ENCODE results near the gene TCIRG1. TPM values are rescaled to one million over a fixed set of nuclear protein-coding genes. Genes with fewer than 3 reads are reported as not detected.

Gene TCIRG1
- total and polyA plus RNA-seq, 4 donors: 32.2 to 96.1 (median 44.5) TPM

GRCh38 chr11:68002575-68002937 lies 36.3 kb upstream of the TCIRG1 start (continued):
- TF ChIP-seq CTCF (IDR thresholded peaks at IDR 0.05; ENCODE audit: low read depth, low read length, missing input control) (no peak), JUND (IDR thresholded peaks at IDR 0.05) (no peak), MAX (IDR thresholded peaks at IDR 0.05) (no peak), GABPA (IDR thresholded peaks at IDR 0.05 in 1 of 2, conservative IDR thresholded peaks at IDR 0.05 in 1 of 2) (no peak), FOXA2 (IDR thresholded peaks at IDR 0.05) (no peak)
- TF ChIP-seq, protein P1, sequence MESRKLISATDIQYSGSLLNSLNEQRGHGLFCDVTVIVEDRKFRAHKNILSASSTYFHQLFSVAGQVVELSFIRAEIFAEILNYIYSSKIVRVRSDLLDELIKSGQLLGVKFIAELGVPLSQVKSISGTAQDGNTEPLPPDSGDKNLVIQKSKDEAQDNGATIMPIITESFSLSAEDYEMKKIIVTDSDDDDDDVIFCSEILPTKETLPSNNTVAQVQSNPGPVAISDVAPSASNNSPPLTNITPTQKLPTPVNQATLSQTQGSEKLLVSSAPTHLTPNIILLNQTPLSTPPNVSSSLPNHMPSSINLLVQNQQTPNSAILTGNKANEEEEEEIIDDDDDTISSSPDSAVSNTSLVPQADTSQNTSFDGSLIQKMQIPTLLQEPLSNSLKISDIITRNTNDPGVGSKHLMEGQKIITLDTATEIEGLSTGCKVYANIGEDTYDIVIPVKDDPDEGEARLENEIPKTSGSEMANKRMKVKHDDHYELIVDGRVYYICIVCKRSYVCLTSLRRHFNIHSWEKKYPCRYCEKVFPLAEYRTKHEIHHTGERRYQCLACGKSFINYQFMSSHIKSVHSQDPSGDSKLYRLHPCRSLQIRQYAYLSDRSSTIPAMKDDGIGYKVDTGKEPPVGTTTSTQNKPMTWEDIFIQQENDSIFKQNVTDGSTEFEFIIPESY (IDR thresholded peaks at IDR 0.05): no peak

DNA sequence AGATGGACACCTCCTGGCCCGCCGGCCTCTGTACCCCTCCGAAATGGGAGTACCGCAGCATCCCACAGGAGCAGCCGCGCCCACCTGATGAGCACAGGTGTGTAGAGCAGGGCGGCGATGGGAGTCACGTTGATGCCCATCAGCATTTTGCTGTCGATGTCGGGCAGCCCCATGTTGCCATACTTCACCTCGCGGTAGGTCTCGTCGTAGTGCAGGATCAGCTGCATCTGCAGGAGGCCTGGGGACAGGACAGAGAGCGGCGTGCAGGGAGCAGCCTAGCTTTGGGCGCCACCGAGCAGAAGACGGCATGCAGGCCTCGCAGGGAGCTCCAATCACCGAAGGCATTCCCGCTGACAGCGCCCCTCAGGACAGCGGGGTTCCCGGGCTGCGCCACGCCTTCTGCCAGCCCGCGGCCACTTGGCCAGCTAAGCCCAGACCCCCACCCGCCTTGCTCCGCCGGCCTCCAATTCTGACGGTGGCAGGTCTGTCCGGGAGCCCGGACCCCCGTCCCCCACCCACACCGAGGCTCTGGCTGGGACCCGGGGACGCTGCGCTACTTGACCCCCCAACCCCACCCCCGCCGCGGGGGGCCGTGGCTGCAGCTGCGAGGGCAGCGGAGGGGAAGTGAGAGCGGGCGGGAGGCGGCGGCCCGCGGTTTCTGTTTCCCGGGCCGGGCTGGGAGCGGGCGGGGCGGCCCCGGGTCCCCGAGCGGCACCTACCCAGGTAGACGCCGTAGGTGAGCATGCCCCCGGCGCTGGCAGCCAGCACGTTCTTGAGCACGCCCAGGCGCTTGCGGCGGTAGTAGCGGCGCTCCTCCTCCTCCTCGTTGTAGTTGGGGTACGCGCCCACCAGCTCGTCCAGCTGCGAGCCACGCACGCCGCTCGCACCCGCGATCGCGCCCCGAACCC lies 35.6 kb upstream of the TCIRG1 start:
- H3K4me1 ChIP-seq (ENCODE audit: control insufficient read depth in 4 of 4, insufficient read depth in 4 of 4, low read length in 3 of 4): peaks cover 0 to 7% (median 3%) of the 10 kb centered on the region in 4 donors
- H3K4me3 ChIP-seq (ENCODE audit: low read depth in 1 of 3, low read length in 3 of 3): peak overlapping the region in 2 of 3 donors; percentile 66 to 83
- no peaks in the 10 kb centered on the region for H3K9me3 ChIP-seq (ENCODE audit: control insufficient read depth in 4 of 4, low read length in 3 of 4)
- H3K36me3 ChIP-seq (ENCODE audit: control insufficient read depth in 4 of 4, insufficient read depth in 3 of 4, low read depth in 1 of 4, low read length in 3 of 4): peaks cover 0 to 2% (median 0%) of the 10 kb centered on the region in 4 donors
- H3K27ac ChIP-seq (ENCODE audit: low read depth in 1 of 2, low read length in 2 of 2): peak overlapping the region; percentile 36 to 57
- WGBS: 24% methylated on average over 86 of the region's 86 CpGs
- no peak for TF ChIP-seq JUND (IDR thresholded peaks at IDR 0.05)
- TF ChIP-seq FOXA1 (IDR thresholded peaks at IDR 0.05): no peak
- TF ChIP-seq RXRA (IDR thresholded peaks at IDR 0.05): no peak
- TF ChIP-seq NR2F2 (IDR thresholded peaks at IDR 0.05): no peak
- TF ChIP-seq RAD21 (IDR thresholded peaks at IDR 0.05): no peak
- no peak for TF ChIP-seq HNF4A (conservative IDR thresholded peaks at IDR 0.05)
- no peak for TF ChIP-seq YY1 (IDR thresholded peaks at IDR 0.05)
- no peak for TF ChIP-seq ATF3 (IDR thresholded peaks at IDR 0.05)
- TF ChIP-seq REST (IDR thresholded peaks at IDR 0.05): no peak
- no peak for TF ChIP-seq SP1 (IDR thresholded peaks at IDR 0.05)
- no peak for TF ChIP-seq HNF4G (IDR thresholded peaks at IDR 0.05)
- TF ChIP-seq GABPA (IDR thresholded peaks at IDR 0.05 in 1 of 2, conservative IDR thresholded peaks at IDR 0.05 in 1 of 2): no peak
- no peak for TF ChIP-seq MAX (IDR thresholded peaks at IDR 0.05)
- TF ChIP-seq FOXA2 (IDR thresholded peaks at IDR 0.05): no peak
- no peak for DNase-seq (ENCODE audit: low spot score)
- H3K9ac ChIP-seq (ENCODE audit: low read depth in 1 of 2, low read length in 2 of 2): no peak overlapping the region
- no peaks in the 10 kb centered on the region for H3K27me3 ChIP-seq (ENCODE audit: control insufficient read depth in 4 of 4, insufficient read depth in 4 of 4, low read length in 3 of 4)
